HUES64 (cell line): ENCODE results near the gene CORO6.

Experiments
- H3K27ac ChIP-seq: 2 replicates; pipeline ENCODE4 v1.7.0; 2013; ENCODE audit warnings: low read depth, low read length, inconsistent platforms
- H3K27me3 ChIP-seq: 2 replicates; pipeline ENCODE4 v1.6.1; 2013; ENCODE audit warnings: mild to moderate bottlenecking, low read length; ENCODE audit not compliant: insufficient read depth
- H3K36me3 ChIP-seq: 2 replicates; pipeline ENCODE4 v1.6.1; 2013; ENCODE audit warnings: mild to moderate bottlenecking, low read length; ENCODE audit not compliant: insufficient read depth
- H3K4me1 ChIP-seq: 2 replicates; pipeline ENCODE4 v1.6.1; 2013; ENCODE audit warnings: mild to moderate bottlenecking, low read length, moderate library complexity; ENCODE audit not compliant: insufficient read depth
- H3K4me3 ChIP-seq: 2 replicates; pipeline ENCODE4 v1.5.1; 2013; ENCODE audit warnings: mild to moderate bottlenecking, low read length, moderate library complexity
- H3K9ac ChIP-seq: 2 replicates; pipeline ENCODE4 v1.6.1; 2013; ENCODE audit warnings: mild to moderate bottlenecking, low read depth, low read length
- H3K9me3 ChIP-seq: 2 replicates; pipeline ENCODE4 v1.6.1; 2013; ENCODE audit warnings: low read depth, low read length; ENCODE audit not compliant: insufficient read depth
- WGBS: fragments of 150-250, 120-280 bp; methylation state at CpG from one replicate; pipeline ENCODE4 v1.1.7; 2013; ENCODE audit warnings: missing lambda C conversion rate; 5-methylcytosine and 5-hydroxymethylcytosine counted together

Gene CORO6

DNA sequence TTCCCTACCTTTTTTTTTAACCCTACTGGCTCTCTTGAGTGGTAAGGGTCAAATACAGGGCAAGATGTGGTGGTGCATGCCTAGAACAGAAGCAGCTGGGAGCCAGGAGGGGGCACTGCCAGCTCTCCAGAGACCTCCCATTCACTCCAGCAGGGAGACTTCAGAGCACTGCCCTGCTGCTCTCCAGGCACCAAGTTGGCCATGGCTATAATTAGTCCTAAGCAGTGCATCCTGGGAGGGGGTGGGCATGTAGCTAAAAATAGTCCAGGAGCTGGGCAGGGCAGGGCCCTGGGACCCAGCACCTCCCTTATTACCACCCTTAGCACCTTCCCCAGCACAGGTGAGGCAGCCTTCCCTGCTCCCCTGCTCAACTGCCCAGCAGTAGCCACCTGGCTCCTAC, 3.5 kb downstream of the CORO6 start:
- H3K4me1 ChIP-seq = peaks cover 23% of the 10 kb centered on the region
- no peaks in the 10 kb centered on the region for H3K9me3 ChIP-seq
- peaks cover 84% of the 10 kb centered on the region for H3K27me3 ChIP-seq
- no peaks in the 10 kb centered on the region for H3K36me3 ChIP-seq
- H3K9ac ChIP-seq = no peak overlapping the region
- no peak overlapping the region for H3K27ac ChIP-seq
- H3K4me3 ChIP-seq = no peak overlapping the region

DNA sequence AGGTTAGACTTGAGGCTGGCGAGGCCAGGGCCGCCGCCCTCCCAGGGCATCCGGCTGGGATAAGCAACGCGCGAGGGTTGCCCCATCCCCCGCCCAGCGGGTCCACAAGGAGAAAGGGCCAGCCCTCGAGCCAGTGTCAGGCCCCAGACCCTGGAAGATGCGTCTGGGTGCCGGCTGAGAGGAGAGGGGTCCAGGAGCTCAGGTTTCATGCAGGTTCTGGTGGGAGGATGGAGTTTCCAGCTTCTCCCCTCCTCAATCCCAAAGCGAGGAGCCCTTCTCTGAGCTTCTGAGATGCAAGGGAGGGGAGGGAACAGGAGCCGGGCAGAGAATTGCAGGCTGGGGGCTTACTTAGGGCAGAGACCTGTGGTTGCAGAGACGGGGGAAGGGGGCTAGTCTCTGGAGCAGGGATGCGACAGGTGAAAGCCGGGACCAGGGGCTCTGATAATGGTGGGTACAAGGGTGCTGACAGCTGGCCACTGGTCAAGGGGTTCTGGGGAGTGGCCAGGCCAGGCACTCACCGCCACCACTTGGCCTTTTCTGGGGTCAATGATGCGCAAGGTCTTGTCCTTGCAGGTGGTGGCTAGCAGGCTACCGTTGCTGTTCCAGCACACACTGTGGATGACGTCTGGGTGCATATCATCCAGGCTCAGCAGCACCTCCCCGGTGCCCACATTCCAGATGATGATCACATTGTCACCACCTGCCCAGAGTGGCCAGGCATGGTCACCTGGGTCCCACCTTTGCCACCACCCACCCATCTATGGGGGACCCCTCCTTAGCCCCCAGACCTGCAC, 4.2 kb downstream of the CORO6 start:
- peaks cover 23% of the 10 kb centered on the region for H3K4me1 ChIP-seq
- H3K36me3 ChIP-seq = no peaks in the 10 kb centered on the region
- no peak overlapping the region for H3K27ac ChIP-seq
- peak overlapping the region; percentile 65 for H3K4me3 ChIP-seq
- H3K9ac ChIP-seq = no peak overlapping the region
- WGBS = 42% methylated on average over 22 of the region's 22 CpGs
- no peaks in the 10 kb centered on the region for H3K9me3 ChIP-seq
- H3K27me3 ChIP-seq = peaks cover 86% of the 10 kb centered on the region

DNA sequence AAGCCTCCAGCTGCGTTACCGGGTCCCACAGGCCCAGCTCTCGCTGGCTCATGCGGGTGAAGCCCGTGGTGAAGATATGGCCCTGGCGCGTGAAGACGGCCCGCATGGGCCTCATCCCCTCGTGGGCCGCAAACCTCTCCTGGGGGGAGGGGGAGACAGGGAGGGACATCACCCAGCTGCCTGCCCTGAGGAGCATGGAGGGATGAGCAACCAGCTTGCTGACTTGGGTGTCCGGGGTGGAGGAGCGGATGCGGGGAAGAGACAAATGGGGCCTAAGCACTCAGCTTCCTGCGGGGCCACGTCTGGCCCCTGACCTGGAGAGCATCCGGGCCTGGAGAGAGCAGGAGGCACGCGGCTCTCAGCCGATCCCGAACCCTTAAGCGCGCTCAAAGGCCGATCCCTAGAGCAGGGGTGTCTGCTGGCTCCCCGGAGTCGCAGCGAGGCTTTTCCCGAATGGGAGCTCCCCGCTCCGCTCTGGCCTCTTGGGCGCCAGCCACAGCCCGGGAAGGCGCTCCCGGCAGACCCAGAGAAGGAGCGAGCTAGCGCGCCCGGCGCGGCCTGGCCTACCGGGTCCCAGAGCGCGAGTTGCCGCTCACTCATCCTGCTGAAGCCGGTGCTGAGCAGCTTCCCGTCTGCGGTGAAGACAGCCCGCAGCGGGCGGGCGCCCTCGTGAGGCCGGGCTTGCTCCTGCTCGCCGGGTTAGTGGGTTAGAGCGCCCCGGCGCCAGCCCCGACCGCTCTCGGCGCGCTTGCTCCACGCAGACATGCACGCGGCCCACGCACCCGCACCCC, 5.0 kb downstream of the CORO6 start:
- 13% methylated on average over 68 of the region's 68 CpGs for WGBS
- no peaks in the 10 kb centered on the region for H3K36me3 ChIP-seq
- peaks cover 19% of the 10 kb centered on the region for H3K4me1 ChIP-seq
- no peak overlapping the region for H3K27ac ChIP-seq
- H3K9me3 ChIP-seq = no peaks in the 10 kb centered on the region
- peak overlapping the region; percentile 65 for H3K4me3 ChIP-seq
- H3K27me3 ChIP-seq = peaks cover 83% of the 10 kb centered on the region
- H3K9ac ChIP-seq = 0 out of 2 replicates have a peak overlapping the region, but pooled peaks have one; percentile 40

DNA sequence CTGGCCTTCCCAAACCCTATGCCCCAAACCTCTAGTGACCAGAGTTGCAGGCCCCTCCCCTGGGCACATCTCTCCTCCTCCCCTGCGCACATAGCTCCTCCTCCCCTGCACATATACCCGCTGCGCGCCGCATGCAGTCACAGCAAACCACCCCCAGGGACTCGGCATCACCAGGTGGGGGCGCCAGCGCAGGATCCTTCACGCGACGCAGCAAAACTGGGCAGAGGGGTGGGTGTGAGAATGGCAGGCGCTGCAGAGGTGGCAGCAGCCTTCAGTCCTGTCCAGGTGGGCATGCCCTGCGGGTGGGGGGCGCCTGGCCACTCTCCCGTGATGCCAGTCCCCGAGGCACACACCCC, 5.6 kb downstream of the CORO6 start:
- 7% methylated on average over 16 of the region's 16 CpGs for WGBS
- H3K4me3 ChIP-seq = peak overlapping the region; percentile 65

DNA sequence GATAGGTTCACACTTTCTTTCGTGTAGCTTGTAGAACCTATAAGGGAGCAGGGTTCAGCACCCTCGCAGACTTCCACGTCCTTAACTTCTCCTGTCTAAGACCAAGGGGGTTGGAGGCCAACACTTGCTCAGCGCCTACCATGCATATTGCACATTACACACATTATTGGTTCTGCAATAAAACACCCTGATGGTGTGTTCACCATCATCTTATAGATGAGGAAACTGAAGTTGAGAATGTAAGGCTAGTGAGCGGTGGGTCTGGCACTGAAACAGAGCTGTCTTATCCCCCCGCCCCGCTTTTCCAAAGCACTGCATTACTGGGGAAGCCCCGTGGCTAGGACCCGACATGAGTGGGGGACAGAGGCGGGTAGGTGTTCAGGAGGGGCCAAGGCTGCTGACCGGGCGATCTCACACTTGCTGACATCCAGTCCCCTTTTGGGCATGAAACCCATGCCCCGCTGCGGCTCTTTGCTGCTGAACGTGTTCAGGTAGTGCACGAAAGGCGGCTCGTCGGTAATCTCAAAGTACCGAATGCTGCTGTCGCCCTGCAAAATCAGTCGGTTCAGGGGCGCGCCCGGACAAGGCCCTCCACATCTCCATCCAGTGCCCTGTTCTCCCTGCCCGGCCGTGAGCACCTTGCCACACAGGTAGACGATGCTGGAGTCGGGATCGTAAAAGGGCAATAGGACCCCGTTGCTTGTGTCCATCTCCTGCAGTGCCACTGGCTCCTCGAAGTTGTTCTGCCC, 6.2 kb downstream of the CORO6 start:
- no peaks in the 10 kb centered on the region for H3K9me3 ChIP-seq
- H3K27ac ChIP-seq = no peak overlapping the region
- peak overlapping the region; percentile 65 for H3K4me3 ChIP-seq
- peaks cover 77% of the 10 kb centered on the region for H3K27me3 ChIP-seq
- no peaks in the 10 kb centered on the region for H3K36me3 ChIP-seq
- H3K4me1 ChIP-seq = peaks cover 19% of the 10 kb centered on the region
- H3K9ac ChIP-seq = no peak overlapping the region
- 32% methylated on average over 32 of the region's 32 CpGs for whole genome bisulfite sequencing

More for the DNA sequence above, 5.6 kb downstream of the CORO6 start:
- peaks cover 19% of the 10 kb centered on the region for H3K4me1 ChIP-seq
- no peak overlapping the region for H3K9ac ChIP-seq
- no peaks in the 10 kb centered on the region for H3K9me3 ChIP-seq
- no peaks in the 10 kb centered on the region for H3K36me3 ChIP-seq
- no peak overlapping the region for H3K27ac ChIP-seq
- H3K27me3 ChIP-seq = peaks cover 82% of the 10 kb centered on the region

DNA sequence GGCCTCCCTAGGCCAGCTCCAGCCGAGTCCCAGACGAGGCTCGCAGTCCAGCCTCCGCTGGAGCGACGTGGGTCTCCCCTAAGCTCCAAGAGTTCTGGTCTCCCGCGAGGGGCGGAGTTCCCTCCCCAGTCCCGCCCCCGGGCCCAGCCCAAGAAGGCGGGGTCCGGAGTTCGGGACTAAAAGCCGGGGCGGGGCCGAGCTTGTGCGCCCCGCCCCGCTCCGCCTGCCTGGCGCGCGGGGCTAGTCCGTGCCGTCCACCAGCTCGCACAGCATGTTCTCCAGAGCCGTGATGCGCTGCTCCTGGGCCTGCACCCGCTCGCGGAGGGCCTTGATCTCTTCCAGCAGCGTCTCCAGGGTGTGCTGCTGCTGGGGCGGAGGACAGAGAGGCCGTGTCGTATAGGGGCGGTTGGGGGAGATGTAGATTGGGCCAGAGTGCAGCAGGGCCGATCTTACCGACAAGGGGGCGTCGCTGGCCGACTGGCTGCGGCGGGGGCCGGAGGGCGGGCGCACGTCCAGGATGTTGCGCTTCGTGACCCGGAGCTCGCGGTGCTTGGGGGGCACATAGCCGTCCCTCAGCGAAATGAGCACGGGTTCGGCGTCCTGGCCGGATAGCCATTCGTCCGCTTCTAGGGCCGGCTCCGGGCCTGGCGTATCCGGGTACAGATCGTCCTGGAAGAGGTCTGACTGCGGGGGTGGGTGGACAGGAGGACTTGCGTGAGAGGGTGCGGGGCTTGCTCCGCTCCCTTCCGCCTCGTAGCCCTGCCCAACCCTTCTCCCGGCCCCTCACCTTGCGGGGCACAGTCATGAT, 7.0 kb downstream of the CORO6 start:
- no peak overlapping the region for H3K27ac ChIP-seq
- H3K36me3 ChIP-seq = no peaks in the 10 kb centered on the region
- 3% methylated on average over 74 of the region's 74 CpGs for WGBS
- no peaks in the 10 kb centered on the region for H3K9me3 ChIP-seq
- peak overlapping the region; percentile 65 for H3K4me3 ChIP-seq
- 0 out of 2 replicates have a peak overlapping the region, but pooled peaks have one; percentile 33 for H3K9ac ChIP-seq
- H3K4me1 ChIP-seq = peaks cover 19% of the 10 kb centered on the region
- H3K27me3 ChIP-seq = peaks cover 69% of the 10 kb centered on the region

DNA sequence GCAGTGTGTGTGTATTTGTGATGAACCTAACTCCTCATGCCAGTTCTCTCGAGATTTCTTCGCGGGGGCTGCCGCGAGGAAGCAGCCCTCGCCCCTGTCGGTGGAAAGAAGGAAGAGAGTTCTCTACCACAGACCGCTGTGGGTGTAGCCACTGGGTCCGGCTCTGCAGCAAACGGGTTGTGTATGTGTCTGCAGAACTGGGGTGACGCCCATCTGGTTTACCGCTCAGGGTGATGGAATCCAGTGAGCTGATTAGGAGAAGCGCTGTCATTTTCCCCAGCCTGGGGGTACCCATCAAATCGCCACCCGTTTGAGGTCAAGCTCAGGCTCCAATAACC, 7.7 kb downstream of the CORO6 start:
- Histone ChIP-seq H3K9ac (0 out of 2 replicates have a peak overlapping the region, but pooled peaks have one; percentile 33), H3K4me1 (peaks cover 19% of the 10 kb centered on the region), H3K9me3 (no peaks in the 10 kb centered on the region), H3K36me3 (no peaks in the 10 kb centered on the region), H3K27me3 (peaks cover 66% of the 10 kb centered on the region), H3K27ac (no peak overlapping the region), H3K4me3 (peak overlapping the region; percentile 65)
- WGBS = 64% methylated on average over 15 of the region's 15 CpGs

DNA sequence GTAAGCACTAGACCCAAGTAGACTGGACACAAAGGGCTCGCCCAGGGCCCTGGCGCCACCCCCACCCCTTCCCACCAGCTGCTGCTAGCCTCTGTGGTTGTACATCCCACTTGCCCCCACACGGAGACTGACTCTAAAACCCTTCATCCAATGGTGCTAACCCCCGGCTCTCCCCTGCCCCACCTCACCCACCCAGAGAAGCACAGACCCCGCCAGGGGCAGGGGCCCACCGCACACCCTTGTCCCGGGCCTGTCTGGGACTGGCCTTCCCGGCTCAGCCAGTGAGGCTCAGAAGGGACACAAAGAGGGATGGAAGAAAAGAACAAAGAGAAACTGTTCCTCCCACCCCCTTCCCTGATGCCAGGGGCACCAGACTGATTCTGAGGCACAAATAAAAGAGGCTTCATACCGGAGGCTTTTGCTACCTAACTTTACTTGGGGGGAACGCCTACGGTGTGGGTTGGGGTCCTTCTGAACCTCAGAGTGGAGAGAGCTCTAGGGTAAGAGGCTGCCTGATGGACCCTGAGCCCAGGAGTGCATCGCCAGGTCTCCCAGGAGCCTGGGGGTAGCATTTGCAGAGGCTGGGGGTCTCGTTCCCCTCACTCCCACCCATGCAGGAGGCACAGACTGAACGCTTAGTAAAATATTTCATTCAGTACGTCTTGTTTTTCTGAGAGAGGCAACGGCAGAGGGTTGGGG, 8.2 kb downstream of the CORO6 start:
- H3K27me3 ChIP-seq = peaks cover 66% of the 10 kb centered on the region
- WGBS = 81% methylated on average over 13 of the region's 16 CpGs
- H3K27ac ChIP-seq = no peak overlapping the region
- H3K4me1 ChIP-seq = peaks cover 19% of the 10 kb centered on the region
- no peaks in the 10 kb centered on the region for H3K36me3 ChIP-seq
- no peak overlapping the region; the same call in 1 of the 2 replicates for H3K4me3 ChIP-seq
- no peaks in the 10 kb centered on the region for H3K9me3 ChIP-seq
- H3K9ac ChIP-seq = no peak overlapping the region

DNA sequence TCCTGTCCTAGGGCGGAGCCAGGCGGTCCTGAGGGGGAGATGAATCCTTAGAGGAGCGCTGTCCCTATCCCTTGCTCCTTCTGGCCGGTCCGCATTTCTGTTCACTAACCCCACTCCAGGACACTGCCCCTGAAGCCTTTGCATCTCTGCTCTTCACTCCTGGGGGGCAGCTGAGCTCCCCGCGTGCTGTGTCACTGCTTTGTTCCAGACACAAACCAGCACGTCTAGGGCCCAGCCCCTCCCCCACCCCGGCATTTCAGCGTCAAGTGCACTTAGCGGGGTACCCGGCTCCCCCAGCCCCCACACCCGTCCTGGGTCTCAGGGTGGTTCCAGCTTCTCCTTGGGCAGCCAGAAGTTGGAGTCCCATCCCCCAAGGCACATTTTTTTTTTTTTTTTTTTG, 8.9 kb downstream of the CORO6 start:
- Histone ChIP-seq H3K4me1 (peaks cover 19% of the 10 kb centered on the region), H3K27ac (no peak overlapping the region), H3K27me3 (peaks cover 63% of the 10 kb centered on the region), H3K4me3 (peak overlapping the region; percentile 44), H3K9me3 (no peaks in the 10 kb centered on the region), H3K9ac (0 out of 2 replicates have a peak overlapping the region, but pooled peaks have one; percentile 35), H3K36me3 (no peaks in the 10 kb centered on the region)
- 27% methylated on average over 13 of the region's 13 CpGs for WGBS

DNA sequence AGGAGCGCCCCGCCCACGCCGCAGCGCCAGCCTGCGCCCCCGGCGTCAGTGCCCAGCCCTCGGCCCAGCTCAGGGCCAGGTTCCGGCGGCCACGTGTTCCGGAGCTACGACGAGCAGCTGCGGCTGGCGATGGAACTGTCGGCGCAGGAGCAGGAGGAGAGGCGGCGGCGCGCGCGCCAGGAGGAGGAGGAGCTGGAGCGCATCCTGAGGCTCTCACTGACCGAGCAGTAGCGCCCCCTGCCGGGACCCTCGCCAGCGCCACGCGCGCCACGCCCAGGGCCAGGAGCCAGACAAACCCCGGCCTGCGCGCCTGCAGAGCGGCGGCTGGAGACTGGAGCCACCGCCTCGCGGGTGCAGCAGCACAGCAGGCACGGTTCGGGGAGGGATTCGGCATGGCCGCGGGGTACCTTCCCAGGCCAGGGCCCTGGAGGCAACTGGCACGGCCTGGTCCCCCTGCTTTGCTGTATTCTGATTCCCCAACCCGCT, 9.3 kb downstream of the CORO6 start:
- peak overlapping the region; percentile 44 for H3K4me3 ChIP-seq

More for the DNA sequence above, 9.3 kb downstream of the CORO6 start:
- Histone ChIP-seq H3K36me3 (no peaks in the 10 kb centered on the region), H3K27me3 (peaks cover 58% of the 10 kb centered on the region), H3K9ac (0 out of 2 replicates have a peak overlapping the region, but pooled peaks have one; percentile 35), H3K9me3 (no peaks in the 10 kb centered on the region), H3K27ac (no peak overlapping the region), H3K4me1 (peaks cover 19% of the 10 kb centered on the region)
- WGBS = 4% methylated on average over 50 of the region's 50 CpGs
